Neural progenitor cell (in vitro differentiated cells): ENCODE data around the gene PSMB3. TPM values are rescaled to one million over a fixed set of nuclear protein-coding genes. Genes with fewer than 3 reads are reported as not detected.

Experiments
- DNase-seq: peaks from one replicate; pipeline ENCODE4 v3.0.0-alpha.2; 2016; ENCODE audit warnings: low spot score
- H2AFZ ChIP-seq: fragments of 200-600 bp; sonication (generic); replicated peaks from 2 replicates; pipeline ENCODE4 v1.6.1; 2016; ENCODE audit warnings: antibody characterized with exemption
- H3F3A ChIP-seq: fragments of 200-600 bp; sonication (generic); 2 replicates; pipeline ENCODE4 v1.6.1; 2016; ENCODE audit warnings: antibody characterized with exemption, low read depth
- H3K27ac ChIP-seq: fragments of 200-600 bp; sonication (generic); 2 replicates; pipeline ENCODE4 v1.5.1; 2016; ENCODE audit warnings: mild to moderate bottlenecking
- H3K27me3 ChIP-seq: fragments of 200-600 bp; sonication (generic); 2 replicates; pipeline ENCODE4 v1.6.1; 2016; ENCODE audit warnings: mild to moderate bottlenecking, moderate library complexity
- H3K36me3 ChIP-seq: fragments of 200-600 bp; sonication (generic); 2 replicates; pipeline ENCODE4 v1.5.1; 2016
- H3K4me1 ChIP-seq: fragments of 200-600 bp; sonication (generic); 2 replicates; pipeline ENCODE4 v1.6.1; 2016; ENCODE audit warnings: mixed run types
- H3K4me2 ChIP-seq: fragments of 200-600 bp; sonication (generic); 2 replicates; pipeline ENCODE4 v1.6.1; 2016
- H3K4me3 ChIP-seq: fragments of 200-600 bp; sonication (generic); 2 replicates; pipeline ENCODE4 v1.5.1; 2016
- H3K79me2 ChIP-seq: fragments of 200-600 bp; sonication (generic); 2 replicates; pipeline ENCODE4 v1.6.1; 2016; ENCODE audit warnings: low read depth
- H3K9ac ChIP-seq: fragments of 200-600 bp; sonication (generic); 2 replicates; pipeline ENCODE4 v1.6.1; 2016
- H3K9me3 ChIP-seq: fragments of 200-600 bp; sonication (generic); 2 replicates; pipeline ENCODE4 v1.5.1; 2016; ENCODE audit warnings: low read depth
- H4K20me1 ChIP-seq: fragments of 200-600 bp; sonication (generic); 2 replicates; pipeline ENCODE4 v1.6.1; 2016; ENCODE audit warnings: low read depth
- H3K27ac Mint-ChIP-seq: 3 replicates; pipeline ENCODE4 v1.8.0; 2021; ENCODE audit warnings: mixed read lengths
- H3K27me3 Mint-ChIP-seq: 2 replicates; pipeline ENCODE4 v1.8.0; 2022; ENCODE audit warnings: low read depth, mild to moderate bottlenecking, inconsistent platforms, moderate library complexity, mixed read lengths; ENCODE audit not compliant: insufficient read depth
- H3K36me3 Mint-ChIP-seq: 3 replicates; pipeline ENCODE4 v1.8.0; 2021; ENCODE audit warnings: mixed read lengths
- H3K4me1 Mint-ChIP-seq: 3 replicates; pipeline ENCODE4 v1.8.0; 2021; ENCODE audit warnings: mixed read lengths
- H3K4me3 Mint-ChIP-seq: 3 replicates; pipeline ENCODE4 v1.8.0; 2021; ENCODE audit warnings: mild to moderate bottlenecking, moderate library complexity, mixed read lengths
- H3K9me3 Mint-ChIP-seq: 3 replicates; pipeline ENCODE4 v1.8.0; 2020; ENCODE audit warnings: mixed read lengths
- CTCF ChIP-seq: fragments of 200-600 bp; sonication (generic); IDR thresholded peaks from 2 replicates; pipeline ENCODE4 v1.5.1; 2017; ENCODE audit warnings: antibody characterized with exemption, mild to moderate bottlenecking
- EZH2 ChIP-seq: fragments of 200-600 bp; sonication (generic); IDR thresholded peaks from 2 replicates; pipeline ENCODE4 v1.6.1; 2017; ENCODE audit warnings: antibody characterized with exemption, mild to moderate bottlenecking, moderate library complexity
- EZH2phosphoT487 ChIP-seq: fragments of 200-600 bp; sonication (generic); IDR thresholded peaks from 2 replicates; pipeline ENCODE4 v1.6.1; 2017; ENCODE audit warnings: antibody characterized with exemption
- total RNA-seq: library from RNA; depleted of rRNA; stranded (reverse); fragments of >200 nt; gene quantifications from 2 replicates; pipeline ENCODE4 v1.2.3, GENCODE V29; 2015; ENCODE audit warnings: low replicate concordance

Gene PSMB3
- total RNA-seq, 1 donor from 2014 or later: 127 TPM

GRCh38 chr17:38715216-38715943 lies 37.2 kb upstream of the PSMB3 start:
- Histone ChIP-seq H4K20me1 (peaks cover 17% of the 10 kb centered on the region), H3K27ac (no peak overlapping the region), H3K4me2 (no peak overlapping the region), H3K27me3 (peaks cover 17% of the 10 kb centered on the region), H3K4me3 (no peak overlapping the region), H3F3A (peaks cover 18% of the 10 kb centered on the region), H3K9ac (no peak overlapping the region), H3K79me2 (no peaks in the 10 kb centered on the region), H2AFZ (no peak overlapping the region), H3K9me3 (no peaks in the 10 kb centered on the region), H3K4me1 (peaks cover 19% of the 10 kb centered on the region), H3K36me3 (no peaks in the 10 kb centered on the region)
- no peak for DNase-seq
- Mint-ChIP-seq H3K4me1 (peaks cover 12% of the 10 kb centered on the region), H3K27ac (peak overlapping the region; percentile 81), H3K36me3 (peaks cover 15% of the 10 kb centered on the region), H3K4me3 (no peak overlapping the region), H3K27me3 (peaks cover 11% of the 10 kb centered on the region), H3K9me3 (no peaks in the 10 kb centered on the region)
- no peak for TF ChIP-seq EZH2phosphoT487
- TF ChIP-seq EZH2: no peak
- TF ChIP-seq CTCF: no peak

GRCh38 chr17:38716368-38717005 lies 36.1 kb upstream of the PSMB3 start:
- H3K36me3 ChIP-seq: no peaks in the 10 kb centered on the region
- Mint-ChIP-seq H3K27ac (no peak overlapping the region), H3K4me3 (no peak overlapping the region), H3K27me3 (peaks cover 10% of the 10 kb centered on the region), H3K4me1 (peaks cover 19% of the 10 kb centered on the region), H3K36me3 (peaks cover 17% of the 10 kb centered on the region), H3K9me3 (no peaks in the 10 kb centered on the region)
- H3F3A ChIP-seq: peaks cover 28% of the 10 kb centered on the region
- no peak overlapping the region for H3K9ac ChIP-seq
- H3K79me2 ChIP-seq: no peaks in the 10 kb centered on the region
- peaks cover 19% of the 10 kb centered on the region for H3K4me1 ChIP-seq
- no peak overlapping the region for H2AFZ ChIP-seq
- H3K4me2 ChIP-seq: no peak overlapping the region
- no peak for DNase-seq
- no peak for TF ChIP-seq EZH2
- TF ChIP-seq CTCF: no peak
- TF ChIP-seq EZH2phosphoT487: no peak
- no peak overlapping the region for H3K4me3 ChIP-seq
- no peaks in the 10 kb centered on the region for H3K9me3 ChIP-seq
- peaks cover 25% of the 10 kb centered on the region for H4K20me1 ChIP-seq
- H3K27me3 ChIP-seq: peaks cover 28% of the 10 kb centered on the region
- H3K27ac ChIP-seq: no peak overlapping the region

GRCh38 chr17:38717139-38717745 lies 35.3 kb upstream of the PSMB3 start:
- H3K4me3 Mint-ChIP-seq: no peak overlapping the region
- no peak overlapping the region for H3K4me3 ChIP-seq
- H3K9ac ChIP-seq: no peak overlapping the region
- H3F3A ChIP-seq: peaks cover 28% of the 10 kb centered on the region
- H3K4me1 ChIP-seq: peaks cover 19% of the 10 kb centered on the region
- no peak overlapping the region for H3K27ac ChIP-seq
- peaks cover 11% of the 10 kb centered on the region for H3K27me3 Mint-ChIP-seq
- peaks cover 20% of the 10 kb centered on the region for H3K4me1 Mint-ChIP-seq
- H3K36me3 Mint-ChIP-seq: peaks cover 16% of the 10 kb centered on the region
- no peaks in the 10 kb centered on the region for H3K9me3 ChIP-seq
- H2AFZ ChIP-seq: no peak overlapping the region
- no peaks in the 10 kb centered on the region for H3K79me2 ChIP-seq
- no peak for TF ChIP-seq EZH2phosphoT487
- no peak for TF ChIP-seq CTCF
- TF ChIP-seq EZH2: no peak
- peaks cover 34% of the 10 kb centered on the region for H3K27me3 ChIP-seq
- H4K20me1 ChIP-seq: peaks cover 32% of the 10 kb centered on the region
- DNase-seq: no peak
- H3K4me2 ChIP-seq: no peak overlapping the region
- no peaks in the 10 kb centered on the region for H3K36me3 ChIP-seq
- H3K27ac Mint-ChIP-seq: no peak overlapping the region
- H3K9me3 Mint-ChIP-seq: no peaks in the 10 kb centered on the region
